Endodermal cell (in vitro differentiated cells): ENCODE results near the gene MAP4K4. TPM values are rescaled to one million over a fixed set of nuclear protein-coding genes. Genes with fewer than 3 reads are reported as not detected.

ENCODE experiments used
- DNase-seq: peaks from one replicate; pipeline ENCODE4 v3.0.0-alpha.2; 2017
- H3K27ac ChIP-seq: 2 replicates; pipeline ENCODE4 v1.5.1; 2013; ENCODE audit warnings: mild to moderate bottlenecking, low read depth, low read length, moderate library complexity
- H3K27me3 ChIP-seq: 2 replicates; pipeline ENCODE4 v1.6.1; 2013; ENCODE audit warnings: mild to moderate bottlenecking, low read length, moderate library complexity; ENCODE audit not compliant: insufficient read depth, control insufficient read depth, poor library complexity, severe bottlenecking
- H3K36me3 ChIP-seq: 2 replicates; pipeline ENCODE4 v1.7.0; 2013; ENCODE audit warnings: mild to moderate bottlenecking, low read length, moderate library complexity; ENCODE audit not compliant: control insufficient read depth, insufficient read depth
- H3K4me1 ChIP-seq: one replicate; pipeline ENCODE4 v1.7.0; 2013; ENCODE audit warnings: low read length; ENCODE audit not compliant: control insufficient read depth, insufficient read depth
- H3K4me3 ChIP-seq: 2 replicates; pipeline ENCODE4 v1.5.1; 2013; ENCODE audit warnings: mild to moderate bottlenecking, low read length, moderate library complexity
- H3K9ac ChIP-seq: 2 replicates; pipeline ENCODE4 v1.6.1; 2013; ENCODE audit warnings: mild to moderate bottlenecking, low read length, moderate library complexity; ENCODE audit not compliant: poor library complexity, severe bottlenecking; ENCODE audit errors: extremely low read depth
- H3K9me3 ChIP-seq: 2 replicates; pipeline ENCODE4 v1.6.1; 2013; ENCODE audit warnings: mild to moderate bottlenecking, low read length, moderate library complexity; ENCODE audit not compliant: control insufficient read depth
- H3K27ac Mint-ChIP-seq: 2 replicates; pipeline ENCODE4 v1.8.0; 2020; ENCODE audit warnings: mixed read lengths
- H3K27me3 Mint-ChIP-seq: 2 replicates; pipeline ENCODE4 v1.8.0; 2021; ENCODE audit warnings: mild to moderate bottlenecking, mixed read lengths; ENCODE audit not compliant: insufficient read depth
- H3K36me3 Mint-ChIP-seq: 2 replicates; pipeline ENCODE4 v1.8.0; 2020; ENCODE audit warnings: low read depth, mixed read lengths
- H3K4me1 Mint-ChIP-seq: 2 replicates; pipeline ENCODE4 v1.8.0; 2020; ENCODE audit warnings: mixed read lengths
- H3K4me3 Mint-ChIP-seq: 2 replicates; pipeline ENCODE4 v1.8.0; 2020; ENCODE audit warnings: mild to moderate bottlenecking, moderate library complexity, mixed read lengths
- H3K9me3 Mint-ChIP-seq: 2 replicates; pipeline ENCODE4 v1.8.0; 2020; ENCODE audit warnings: mild to moderate bottlenecking, mixed read lengths
- WGBS, 2 experiments: methylation state at CpG; one replicate each; pipeline versions ENCODE4 v1.1.5 to v1.1.7; 2013; ENCODE audit warnings: missing lambda C conversion rate in 2 of 2, mixed read lengths in 1 of 2; ENCODE audit not compliant: insufficient coverage in 1 of 2, insufficient read length in 1 of 2; 5-methylcytosine and 5-hydroxymethylcytosine counted together
- total RNA-seq, 2 donors: library from RNA; stranded (reverse); fragmentation: NEBNext Ultra II Directional in 1 of 2; extraction: Animal tissue kit (Norgen Biotek cat#: 25700) in 1 of 2; gene quantifications; 2 replicates in 1 of 2; 3 replicates in 1 of 2; pipeline ENCODE4 v1.2.1, GENCODE V29; 2021
- TF ChIP-seq, protein P1 (sequence below): fragments of 200-600 bp; sonication (generic); conservative IDR thresholded peaks from 2 replicates; pipeline ENCODE4 v1.5.0; 2021; ENCODE audit warnings: antibody characterized with exemption, mild to moderate bottlenecking

Gene MAP4K4
- total RNA-seq, 2 donors from 2014 or later = 130 to 142 TPM

DNA sequence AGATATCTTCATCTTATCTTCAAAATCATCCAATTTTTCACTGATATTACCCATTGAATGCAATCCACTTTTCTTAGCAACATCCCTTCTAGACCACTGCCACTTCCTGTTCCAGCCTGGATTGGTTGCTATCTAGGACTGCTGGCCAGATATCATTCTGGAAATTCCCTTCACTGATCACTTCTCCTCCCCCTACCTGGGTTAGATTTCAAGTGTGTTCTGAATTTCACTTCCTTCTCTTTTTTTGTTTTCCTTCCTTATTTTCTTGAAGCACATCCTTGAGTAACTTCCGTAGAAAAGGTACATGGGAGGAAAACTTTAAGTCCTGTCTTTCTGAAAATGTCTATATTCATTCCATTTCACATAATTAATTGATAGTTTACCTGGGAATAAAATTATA is 212.3 kb downstream of the MAP4K4 start:
- H3K4me3 Mint-ChIP-seq = no peak overlapping the region
- peaks cover 36% of the 10 kb centered on the region for H3K9me3 Mint-ChIP-seq
- H3K4me1 Mint-ChIP-seq = no peaks in the 10 kb centered on the region

DNA sequence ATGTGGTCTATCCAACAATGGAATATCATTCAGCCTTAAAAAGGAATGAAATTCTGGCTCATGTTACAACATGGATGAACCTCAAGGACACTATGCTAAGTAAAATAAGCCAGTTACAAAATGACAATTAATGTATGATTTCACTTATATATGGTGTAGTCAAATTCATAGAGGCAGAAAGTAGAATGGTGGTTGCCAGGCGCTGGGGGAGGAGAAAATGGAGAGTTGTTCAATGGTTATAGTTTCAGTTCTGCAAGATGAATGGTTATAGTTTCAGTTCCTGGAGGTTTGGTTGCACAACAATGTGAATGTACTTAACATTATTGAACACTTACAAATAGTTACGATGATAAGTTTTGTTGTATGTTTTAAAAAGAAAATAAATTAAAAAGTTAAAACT is 215.0 kb downstream of the MAP4K4 start:
- H3K36me3 Mint-ChIP-seq = no peaks in the 10 kb centered on the region
- H3K9ac ChIP-seq = no peak overlapping the region
- DNase-seq = no peak
- no peaks in the 10 kb centered on the region for H3K4me1 Mint-ChIP-seq
- no peak overlapping the region for H3K4me3 Mint-ChIP-seq
- H3K27ac Mint-ChIP-seq = no peak overlapping the region
- H3K27me3 Mint-ChIP-seq = no peaks in the 10 kb centered on the region
- H3K27ac ChIP-seq = no peak overlapping the region
- H3K36me3 ChIP-seq = no peaks in the 10 kb centered on the region
- H3K4me3 ChIP-seq = no peak overlapping the region
- H3K27me3 ChIP-seq = no peaks in the 10 kb centered on the region
- no peaks in the 10 kb centered on the region for H3K4me1 ChIP-seq
- H3K9me3 Mint-ChIP-seq = peaks cover 17% of the 10 kb centered on the region
- peaks cover 9% of the 10 kb centered on the region for H3K9me3 ChIP-seq
- TF ChIP-seq, protein P1, sequence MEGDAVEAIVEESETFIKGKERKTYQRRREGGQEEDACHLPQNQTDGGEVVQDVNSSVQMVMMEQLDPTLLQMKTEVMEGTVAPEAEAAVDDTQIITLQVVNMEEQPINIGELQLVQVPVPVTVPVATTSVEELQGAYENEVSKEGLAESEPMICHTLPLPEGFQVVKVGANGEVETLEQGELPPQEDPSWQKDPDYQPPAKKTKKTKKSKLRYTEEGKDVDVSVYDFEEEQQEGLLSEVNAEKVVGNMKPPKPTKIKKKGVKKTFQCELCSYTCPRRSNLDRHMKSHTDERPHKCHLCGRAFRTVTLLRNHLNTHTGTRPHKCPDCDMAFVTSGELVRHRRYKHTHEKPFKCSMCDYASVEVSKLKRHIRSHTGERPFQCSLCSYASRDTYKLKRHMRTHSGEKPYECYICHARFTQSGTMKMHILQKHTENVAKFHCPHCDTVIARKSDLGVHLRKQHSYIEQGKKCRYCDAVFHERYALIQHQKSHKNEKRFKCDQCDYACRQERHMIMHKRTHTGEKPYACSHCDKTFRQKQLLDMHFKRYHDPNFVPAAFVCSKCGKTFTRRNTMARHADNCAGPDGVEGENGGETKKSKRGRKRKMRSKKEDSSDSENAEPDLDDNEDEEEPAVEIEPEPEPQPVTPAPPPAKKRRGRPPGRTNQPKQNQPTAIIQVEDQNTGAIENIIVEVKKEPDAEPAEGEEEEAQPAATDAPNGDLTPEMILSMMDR = no peak
- WGBS, 2 experiments = 100% methylated on average over 1 of the region's 2 CpGs

More for the DNA sequence above, 212.3 kb downstream of the MAP4K4 start:
- no peaks in the 10 kb centered on the region for H3K4me1 ChIP-seq
- no peak overlapping the region for H3K9ac ChIP-seq
- no peaks in the 10 kb centered on the region for H3K27me3 ChIP-seq
- no peak overlapping the region for H3K27ac ChIP-seq
- no peaks in the 10 kb centered on the region for H3K27me3 Mint-ChIP-seq
- H3K4me3 ChIP-seq = no peak overlapping the region
- H3K36me3 Mint-ChIP-seq = no peaks in the 10 kb centered on the region
- H3K36me3 ChIP-seq = no peaks in the 10 kb centered on the region
- TF ChIP-seq, protein P1 = no peak
- DNase-seq = no peak
- 100% methylated on average over 1 of the region's 1 CpG; no CpG with 5 or more reads in 1 of the 2 experiments for WGBS, 2 experiments
- H3K27ac Mint-ChIP-seq = no peak overlapping the region
- H3K9me3 ChIP-seq = peaks cover 21% of the 10 kb centered on the region

DNA sequence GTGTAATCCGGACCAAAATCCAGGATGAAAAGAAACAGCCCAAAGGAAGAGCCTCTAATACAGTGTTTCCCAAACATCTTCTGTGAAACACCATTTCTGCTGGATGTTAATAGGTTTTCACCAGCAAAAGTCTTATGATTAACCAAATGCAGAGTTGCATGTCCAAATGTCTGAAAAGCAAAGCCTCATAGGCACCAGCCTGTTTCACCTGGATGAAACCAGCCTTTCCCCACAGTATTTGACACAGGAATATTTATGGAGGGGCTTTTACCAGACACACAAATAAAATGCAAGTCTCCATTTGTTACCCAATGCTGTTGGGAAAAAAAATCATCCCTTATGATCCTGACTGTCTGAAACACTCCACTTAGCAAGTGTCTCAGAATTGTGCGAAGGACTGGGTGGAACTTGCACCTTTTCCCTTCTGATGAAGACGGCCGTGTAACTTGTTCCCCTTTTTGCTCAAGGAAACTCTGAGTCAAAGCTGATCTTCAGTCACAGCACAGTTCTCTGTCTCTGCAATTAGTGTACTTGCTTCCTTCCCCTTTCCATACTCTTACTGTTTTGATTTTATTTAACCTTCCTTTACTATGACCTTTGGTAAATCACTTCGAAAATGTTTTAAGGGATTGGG is 223.9 kb downstream of the MAP4K4 start:
- no peaks in the 10 kb centered on the region for H3K27me3 ChIP-seq
- Mint-ChIP-seq H3K27me3 (no peaks in the 10 kb centered on the region), H3K4me3 (no peak overlapping the region), H3K9me3 (peaks cover 32% of the 10 kb centered on the region), H3K36me3 (no peaks in the 10 kb centered on the region), H3K4me1 (no peaks in the 10 kb centered on the region), H3K27ac (no peak overlapping the region)
- H3K4me3 ChIP-seq = no peak overlapping the region
- no peak for DNase-seq
- H3K27ac ChIP-seq = no peak overlapping the region
- H3K36me3 ChIP-seq = no peaks in the 10 kb centered on the region
- TF ChIP-seq, protein P1 = no peak
- H3K4me1 ChIP-seq = no peaks in the 10 kb centered on the region
- no peak overlapping the region for H3K9ac ChIP-seq
- WGBS, 2 experiments = 82 to 94% methylated on average over 5 of the region's 5 CpGs
- peaks cover 18% of the 10 kb centered on the region for H3K9me3 ChIP-seq
